GM23338 (cell line): ENCODE data around the gene RYR2. TPM values are rescaled to one million over a fixed set of nuclear protein-coding genes. Genes with fewer than 3 reads are reported as not detected.

ENCODE experiments used
- ATAC-seq: fragments of 200-7000 bp; cut with Tn5 transposase; 3 replicates; pipeline ENCODE4 v1.9.1; 2020
- DNase-seq: peaks from one replicate; pipeline ENCODE4 v3.0.0-alpha.2; 2015; ENCODE audit warnings: low spot score
- H2AFZ ChIP-seq: fragments of 200-600 bp; sonication (generic); 2 replicates; pipeline ENCODE4 v1.8.0; 2016; ENCODE audit warnings: antibody characterized with exemption, mild to moderate bottlenecking, moderate library complexity
- H3F3A ChIP-seq: fragments of 200-600 bp; sonication (generic); replicated peaks from 2 replicates; pipeline ENCODE4 v1.8.0; 2017; ENCODE audit warnings: antibody characterized with exemption, mixed run types, low read depth
- H3K27ac ChIP-seq: fragments of 200-600 bp; sonication (generic); 2 replicates; pipeline ENCODE4 v1.6.1; 2016; ENCODE audit warnings: low read depth
- H3K27me3 ChIP-seq: fragments of 200-600 bp; sonication (generic); 2 replicates; pipeline ENCODE4 v1.8.0; 2016; ENCODE audit warnings: mild to moderate bottlenecking, mixed run types, moderate library complexity; ENCODE audit not compliant: insufficient read depth
- H3K36me3 ChIP-seq: fragments of 200-600 bp; sonication (generic); 2 replicates; pipeline ENCODE4 v1.8.0; 2016; ENCODE audit warnings: mild to moderate bottlenecking; ENCODE audit not compliant: insufficient read depth
- H3K4me1 ChIP-seq: fragments of 200-600 bp; sonication (generic); 2 replicates; pipeline ENCODE4 v1.8.0; 2016; ENCODE audit warnings: mild to moderate bottlenecking, moderate library complexity; ENCODE audit not compliant: insufficient read depth
- H3K4me2 ChIP-seq: fragments of 200-600 bp; sonication (generic); 2 replicates; pipeline ENCODE4 v1.7.1; 2017; ENCODE audit warnings: mixed run types
- H3K4me3 ChIP-seq: fragments of 200-600 bp; sonication (generic); 2 replicates; pipeline ENCODE4 v1.6.1; 2016; ENCODE audit warnings: mixed run types
- H3K79me2 ChIP-seq: fragments of 200-600 bp; sonication (generic); replicated peaks from 2 replicates; pipeline ENCODE4 v1.8.0; 2017; ENCODE audit warnings: mild to moderate bottlenecking; ENCODE audit not compliant: insufficient read depth
- H3K9me2 ChIP-seq: fragments of 200-600 bp; sonication (generic); 2 replicates; pipeline ENCODE4 v1.8.0; 2017; ENCODE audit not compliant: insufficient read depth
- H4K20me1 ChIP-seq: fragments of 200-600 bp; sonication (generic); replicated peaks from 2 replicates; pipeline ENCODE4 v1.8.0; 2017; ENCODE audit warnings: mild to moderate bottlenecking; ENCODE audit not compliant: insufficient read depth
- H3K27ac Mint-ChIP-seq: 2 replicates; pipeline ENCODE4 v1.8.0; 2020; ENCODE audit warnings: inconsistent platforms, mild to moderate bottlenecking, moderate library complexity, mixed read lengths
- H3K27me3 Mint-ChIP-seq: 3 replicates; pipeline ENCODE4 v1.8.0; 2022; ENCODE audit warnings: low read depth, mild to moderate bottlenecking, moderate library complexity, mixed read lengths, inconsistent platforms; ENCODE audit not compliant: insufficient read depth, poor library complexity
- H3K36me3 Mint-ChIP-seq: 3 replicates; pipeline ENCODE4 v1.8.0; 2021; ENCODE audit warnings: low read depth, mild to moderate bottlenecking, inconsistent platforms, moderate library complexity, mixed read lengths
- H3K4me1 Mint-ChIP-seq: 3 replicates; pipeline ENCODE4 v1.8.0; 2020; ENCODE audit warnings: mild to moderate bottlenecking, inconsistent platforms, mixed read lengths
- H3K4me3 Mint-ChIP-seq: 3 replicates; pipeline ENCODE4 v1.8.0; 2021; ENCODE audit warnings: moderate library complexity, mild to moderate bottlenecking, inconsistent platforms, mixed read lengths
- H3K9me3 Mint-ChIP-seq: 3 replicates; pipeline ENCODE4 v1.8.0; 2020; ENCODE audit warnings: moderate library complexity, mild to moderate bottlenecking, inconsistent platforms, mixed read lengths
- CREB1 ChIP-seq: fragments of 250-450 bp; sonication (Bioruptor Pico); IDR thresholded peaks from 2 replicates; pipeline ENCODE4 v1.5.0; 2020; ENCODE audit warnings: low read depth, mild to moderate bottlenecking, moderate library complexity
- EZH2 ChIP-seq: fragments of 200-600 bp; sonication (generic); IDR thresholded peaks from one replicate; pipeline ENCODE4 v1.8.0; 2017; ENCODE audit warnings: antibody characterized with exemption, mild to moderate bottlenecking, low read depth; ENCODE audit not compliant: unreplicated experiment
- EZH2phosphoT487 ChIP-seq: fragments of 200-600 bp; sonication (generic); IDR thresholded peaks from one replicate; pipeline ENCODE4 v1.8.1; 2018; ENCODE audit warnings: antibody characterized with exemption; ENCODE audit not compliant: unreplicated experiment
- JUNB ChIP-seq: IDR thresholded peaks from one replicate; pipeline ENCODE4 v1.6.1; 2016; ENCODE audit warnings: antibody characterized with exemption; ENCODE audit not compliant: unreplicated experiment
- POLR2AphosphoS5 ChIP-seq: IDR thresholded peaks from 2 replicates; pipeline ENCODE4 v1.6.1; 2016; ENCODE audit warnings: antibody characterized with exemption, low read depth
- STAT1 ChIP-seq: IDR thresholded peaks from one replicate; pipeline ENCODE4 v1.6.1; 2016; ENCODE audit warnings: antibody characterized with exemption; ENCODE audit not compliant: unreplicated experiment
- ZNF114 ChIP-seq: fragments of 250-450 bp; sonication (Bioruptor Pico); IDR thresholded peaks from 2 replicates; pipeline ENCODE4 v1.5.0; 2020; ENCODE audit warnings: mild to moderate bottlenecking, moderate library complexity
- ZNF331 ChIP-seq: fragments of 250-450 bp; sonication (Bioruptor Pico); IDR thresholded peaks from 2 replicates; pipeline ENCODE4 v1.5.0; 2020; ENCODE audit warnings: low read depth, mild to moderate bottlenecking, moderate library complexity
- polyA plus RNA-seq: library from polyadenylated mRNA; unstranded; fragments of >200 nt; fragmentation: Nextera tagmentation; extraction: Ambion mirVana; gene quantifications from 2 replicates; pipeline ENCODE4 v1.2.1, GENCODE V29; 2016
- total RNA-seq: library from RNA; depleted of rRNA; stranded (reverse); fragments of >200 nt; shearing (Covaris generic); gene quantifications from 2 replicates; pipeline ENCODE4 v1.2.3, GENCODE V29; 2014
- TF ChIP-seq, protein P1 (sequence below): IDR thresholded peaks from one replicate; pipeline ENCODE4 v1.6.1; 2018; ENCODE audit warnings: antibody characterized with exemption; ENCODE audit not compliant: unreplicated experiment
- TF ChIP-seq, protein P2 (sequence below): IDR thresholded peaks from 2 replicates; pipeline ENCODE4 v1.6.1; 2016; ENCODE audit warnings: antibody characterized with exemption
- TF ChIP-seq, protein P3 (sequence below), 2 experiments: fragments of 200-600 bp in 1 of 2; sonication (generic) in 1 of 2; conservative IDR thresholded peaks; 2 replicates each; pipeline versions ENCODE4 v1.5.1 to v1.6.1; 2016 to 2017; ENCODE audit warnings: antibody characterized with exemption in 2 of 2, low read depth in 2 of 2, mild to moderate bottlenecking in 2 of 2, moderate library complexity in 1 of 2

Gene RYR2
- total and polyA plus RNA-seq, 2 experiments from 2014 or later: 8.9 to 10.0 TPM

DNA sequence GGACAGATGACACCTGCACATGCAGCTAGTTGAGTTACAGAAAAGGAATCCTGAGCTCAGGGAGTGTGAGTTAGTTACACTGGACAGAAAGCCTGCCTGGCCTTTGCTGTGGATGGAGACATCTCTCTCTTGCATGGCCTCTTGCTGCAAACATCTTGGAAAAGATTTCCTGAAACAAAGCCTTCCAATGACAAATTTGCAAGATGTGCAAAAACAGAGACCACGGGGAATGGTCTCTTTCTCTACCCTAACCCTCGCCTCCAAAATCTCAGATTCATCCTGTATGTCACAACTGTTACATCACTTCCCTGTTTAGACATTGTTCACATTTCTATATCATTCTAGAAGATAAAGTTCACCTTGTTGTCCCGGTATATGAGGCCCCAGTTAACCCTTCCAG, 415.6 kb downstream of the RYR2 start (continued):
- TF ChIP-seq, protein P1, sequence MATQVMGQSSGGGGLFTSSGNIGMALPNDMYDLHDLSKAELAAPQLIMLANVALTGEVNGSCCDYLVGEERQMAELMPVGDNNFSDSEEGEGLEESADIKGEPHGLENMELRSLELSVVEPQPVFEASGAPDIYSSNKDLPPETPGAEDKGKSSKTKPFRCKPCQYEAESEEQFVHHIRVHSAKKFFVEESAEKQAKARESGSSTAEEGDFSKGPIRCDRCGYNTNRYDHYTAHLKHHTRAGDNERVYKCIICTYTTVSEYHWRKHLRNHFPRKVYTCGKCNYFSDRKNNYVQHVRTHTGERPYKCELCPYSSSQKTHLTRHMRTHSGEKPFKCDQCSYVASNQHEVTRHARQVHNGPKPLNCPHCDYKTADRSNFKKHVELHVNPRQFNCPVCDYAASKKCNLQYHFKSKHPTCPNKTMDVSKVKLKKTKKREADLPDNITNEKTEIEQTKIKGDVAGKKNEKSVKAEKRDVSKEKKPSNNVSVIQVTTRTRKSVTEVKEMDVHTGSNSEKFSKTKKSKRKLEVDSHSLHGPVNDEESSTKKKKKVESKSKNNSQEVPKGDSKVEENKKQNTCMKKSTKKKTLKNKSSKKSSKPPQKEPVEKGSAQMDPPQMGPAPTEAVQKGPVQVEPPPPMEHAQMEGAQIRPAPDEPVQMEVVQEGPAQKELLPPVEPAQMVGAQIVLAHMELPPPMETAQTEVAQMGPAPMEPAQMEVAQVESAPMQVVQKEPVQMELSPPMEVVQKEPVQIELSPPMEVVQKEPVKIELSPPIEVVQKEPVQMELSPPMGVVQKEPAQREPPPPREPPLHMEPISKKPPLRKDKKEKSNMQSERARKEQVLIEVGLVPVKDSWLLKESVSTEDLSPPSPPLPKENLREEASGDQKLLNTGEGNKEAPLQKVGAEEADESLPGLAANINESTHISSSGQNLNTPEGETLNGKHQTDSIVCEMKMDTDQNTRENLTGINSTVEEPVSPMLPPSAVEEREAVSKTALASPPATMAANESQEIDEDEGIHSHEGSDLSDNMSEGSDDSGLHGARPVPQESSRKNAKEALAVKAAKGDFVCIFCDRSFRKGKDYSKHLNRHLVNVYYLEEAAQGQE: no peak
- TF ChIP-seq EZH2 (no peak), JUNB (no peak)

DNA sequence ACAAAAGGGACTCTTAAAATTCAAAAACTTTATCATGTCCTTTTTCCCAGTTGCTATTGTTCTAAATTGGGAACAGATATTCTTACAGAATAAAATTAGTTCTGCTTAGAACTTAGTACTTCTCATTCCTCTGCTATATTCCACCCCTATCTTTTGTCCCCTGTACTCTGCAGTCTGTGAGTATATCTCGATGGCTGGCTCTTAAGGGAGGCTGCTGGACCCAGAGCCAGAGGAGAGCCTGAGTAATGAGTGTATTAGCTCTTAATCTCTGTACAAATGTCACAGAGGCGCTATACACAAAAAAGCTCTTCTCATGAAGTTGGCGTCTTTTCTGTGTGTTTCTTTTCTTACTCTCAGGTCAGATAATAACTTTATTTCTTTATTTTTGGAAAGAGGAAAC, 425.3 kb downstream of the RYR2 start:
- no peak for DNase-seq
- H3K9me2 ChIP-seq: no peaks in the 10 kb centered on the region
- no peak overlapping the region for H3K4me2 ChIP-seq
- H2AFZ ChIP-seq: no peak overlapping the region
- TF ChIP-seq ZNF114 (CRISPR knock-in tag): no peak
- TF ChIP-seq STAT1: no peak
- H3K27ac ChIP-seq: no peak overlapping the region
- ATAC-seq: no peak
- Mint-ChIP-seq H3K27me3 (peaks cover 1% of the 10 kb centered on the region), H3K36me3 (no peaks in the 10 kb centered on the region), H3K9me3 (no peaks in the 10 kb centered on the region; the same call in 2 of the 3 replicates), H3K4me1 (no peaks in the 10 kb centered on the region; the same call in 2 of the 3 replicates), H3K4me3 (no peak overlapping the region), H3K27ac (no peak overlapping the region)
- no peaks in the 10 kb centered on the region for H4K20me1 ChIP-seq
- H3K4me1 ChIP-seq: no peaks in the 10 kb centered on the region
- H3K4me3 ChIP-seq: no peak overlapping the region
- no peaks in the 10 kb centered on the region for H3K36me3 ChIP-seq
- no peaks in the 10 kb centered on the region for H3F3A ChIP-seq
- no peaks in the 10 kb centered on the region for H3K79me2 ChIP-seq
- no peaks in the 10 kb centered on the region for H3K27me3 ChIP-seq

DNA sequence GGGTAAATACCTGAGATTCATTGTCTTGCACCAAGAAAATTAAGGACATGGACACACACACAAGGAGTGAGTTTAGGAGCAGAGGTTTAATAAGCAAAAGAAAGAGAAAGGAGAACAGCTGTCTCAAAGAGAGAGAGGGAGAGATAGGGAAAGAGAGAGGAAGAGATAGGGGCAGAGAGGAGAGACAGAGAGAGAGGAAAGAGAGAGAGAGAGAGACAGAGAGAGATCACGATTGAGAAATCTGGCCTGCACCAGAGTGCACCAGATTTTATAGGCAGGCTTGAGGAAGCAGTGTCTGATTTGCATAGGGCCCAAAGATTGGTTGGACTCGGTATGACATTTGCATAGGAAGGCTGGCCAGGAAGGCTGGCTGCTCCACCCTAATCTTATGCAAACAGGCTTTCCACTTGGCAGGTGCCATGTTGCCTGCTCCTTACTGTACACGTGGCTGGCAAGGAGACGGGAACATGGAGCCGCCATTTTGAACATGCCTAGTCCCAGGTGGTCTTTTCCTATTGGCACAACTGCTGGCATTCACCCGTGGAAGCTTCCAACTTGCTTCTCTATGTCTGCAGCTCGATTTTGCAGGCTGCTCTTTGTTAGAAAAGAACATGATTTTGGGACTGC, 428.8 kb downstream of the RYR2 start:
- ATAC-seq: peak; percentile 69
- no peak for TF ChIP-seq STAT1
- TF ChIP-seq JUNB: no peak
- no peak for TF ChIP-seq POLR2AphosphoS5
- TF ChIP-seq EZH2: no peak
- TF ChIP-seq ZNF331: no peak
- TF ChIP-seq, protein P1: no peak
- TF ChIP-seq, protein P2, sequence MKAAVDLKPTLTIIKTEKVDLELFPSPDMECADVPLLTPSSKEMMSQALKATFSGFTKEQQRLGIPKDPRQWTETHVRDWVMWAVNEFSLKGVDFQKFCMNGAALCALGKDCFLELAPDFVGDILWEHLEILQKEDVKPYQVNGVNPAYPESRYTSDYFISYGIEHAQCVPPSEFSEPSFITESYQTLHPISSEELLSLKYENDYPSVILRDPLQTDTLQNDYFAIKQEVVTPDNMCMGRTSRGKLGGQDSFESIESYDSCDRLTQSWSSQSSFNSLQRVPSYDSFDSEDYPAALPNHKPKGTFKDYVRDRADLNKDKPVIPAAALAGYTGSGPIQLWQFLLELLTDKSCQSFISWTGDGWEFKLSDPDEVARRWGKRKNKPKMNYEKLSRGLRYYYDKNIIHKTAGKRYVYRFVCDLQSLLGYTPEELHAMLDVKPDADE: no peak
- no peak for TF ChIP-seq EZH2phosphoT487
- TF ChIP-seq, protein P3, sequence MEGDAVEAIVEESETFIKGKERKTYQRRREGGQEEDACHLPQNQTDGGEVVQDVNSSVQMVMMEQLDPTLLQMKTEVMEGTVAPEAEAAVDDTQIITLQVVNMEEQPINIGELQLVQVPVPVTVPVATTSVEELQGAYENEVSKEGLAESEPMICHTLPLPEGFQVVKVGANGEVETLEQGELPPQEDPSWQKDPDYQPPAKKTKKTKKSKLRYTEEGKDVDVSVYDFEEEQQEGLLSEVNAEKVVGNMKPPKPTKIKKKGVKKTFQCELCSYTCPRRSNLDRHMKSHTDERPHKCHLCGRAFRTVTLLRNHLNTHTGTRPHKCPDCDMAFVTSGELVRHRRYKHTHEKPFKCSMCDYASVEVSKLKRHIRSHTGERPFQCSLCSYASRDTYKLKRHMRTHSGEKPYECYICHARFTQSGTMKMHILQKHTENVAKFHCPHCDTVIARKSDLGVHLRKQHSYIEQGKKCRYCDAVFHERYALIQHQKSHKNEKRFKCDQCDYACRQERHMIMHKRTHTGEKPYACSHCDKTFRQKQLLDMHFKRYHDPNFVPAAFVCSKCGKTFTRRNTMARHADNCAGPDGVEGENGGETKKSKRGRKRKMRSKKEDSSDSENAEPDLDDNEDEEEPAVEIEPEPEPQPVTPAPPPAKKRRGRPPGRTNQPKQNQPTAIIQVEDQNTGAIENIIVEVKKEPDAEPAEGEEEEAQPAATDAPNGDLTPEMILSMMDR (conservative IDR thresholded peaks at IDR 0.05; ENCODE audit: low read depth in 2 of 2): no peak
- TF ChIP-seq ZNF114 (CRISPR knock-in tag): no peak
- no peak for TF ChIP-seq CREB1 (CRISPR knock-in tag)

More for the DNA sequence above, 428.8 kb downstream of the RYR2 start:
- Histone ChIP-seq H3K79me2 (no peaks in the 10 kb centered on the region), H4K20me1 (no peaks in the 10 kb centered on the region), H3K4me2 (no peak overlapping the region), H3K27me3 (no peaks in the 10 kb centered on the region), H2AFZ (no peak overlapping the region), H3K4me3 (no peak overlapping the region), H3K9me2 (no peaks in the 10 kb centered on the region), H3K4me1 (no peaks in the 10 kb centered on the region), H3K36me3 (no peaks in the 10 kb centered on the region), H3F3A (no peaks in the 10 kb centered on the region), H3K27ac (no peak overlapping the region)
- DNase-seq: peak; percentile 33
- Mint-ChIP-seq H3K27me3 (peaks cover 1% of the 10 kb centered on the region), H3K4me1 (no peaks in the 10 kb centered on the region; the same call in 2 of the 3 replicates), H3K4me3 (no peak overlapping the region), H3K27ac (no peak overlapping the region; the same call in 1 of the 2 replicates), H3K9me3 (no peaks in the 10 kb centered on the region; the same call in 2 of the 3 replicates), H3K36me3 (no peaks in the 10 kb centered on the region)
